DMS 273 (cell line): ENCODE data around the gene OR52L1.

ENCODE experiments used
- DNase-seq: peaks from one replicate; lab custom pipeline; 2025; ENCODE audit not compliant: unreplicated experiment; lab: John Stamatoyannopoulos, UW

Gene OR52L1

DNA sequence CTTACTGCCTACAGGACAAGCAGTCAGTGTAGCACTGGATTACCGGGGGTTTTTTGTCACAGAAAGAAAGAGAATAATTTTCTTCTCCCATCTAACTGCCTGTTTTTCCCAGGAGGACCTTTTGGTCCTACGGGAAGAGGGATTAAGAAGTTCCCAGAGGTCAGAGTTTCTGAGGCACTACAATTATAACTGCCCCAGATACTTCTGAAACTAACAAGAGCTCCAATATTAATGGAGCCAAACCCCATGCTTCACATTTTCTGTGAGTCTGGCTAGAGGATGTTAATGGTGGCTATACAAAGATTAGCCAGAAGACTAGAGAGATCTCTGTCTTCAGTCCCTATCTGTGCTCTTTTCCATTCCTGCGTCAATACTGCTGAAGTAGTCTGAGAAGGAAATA, 44.8 kb downstream of the OR52L1 start, which contains the start of gene OR56A3:
TSS of gene OR56A3 (plus strand) at position 301 of the 400 bp plus-strand sequence. CDS start 5,096 bp downstream, outside the sequence.
- DNase-seq = no peak

- no peak for DNase-seq
Measured at GRCh38 chr11:5940748-5941147, 46.0 kb downstream of the OR52L1 start.

GRCh38 chr11:5938603-5938965, 48.2 kb downstream of the OR52L1 start:
- no peak for DNase-seq

- no peak for DNase-seq
Measured at GRCh38 chr11:5937868-5938602, 48.8 kb downstream of the OR52L1 start.
